ENCODE measurements around the gene PSAP.

DNA sequence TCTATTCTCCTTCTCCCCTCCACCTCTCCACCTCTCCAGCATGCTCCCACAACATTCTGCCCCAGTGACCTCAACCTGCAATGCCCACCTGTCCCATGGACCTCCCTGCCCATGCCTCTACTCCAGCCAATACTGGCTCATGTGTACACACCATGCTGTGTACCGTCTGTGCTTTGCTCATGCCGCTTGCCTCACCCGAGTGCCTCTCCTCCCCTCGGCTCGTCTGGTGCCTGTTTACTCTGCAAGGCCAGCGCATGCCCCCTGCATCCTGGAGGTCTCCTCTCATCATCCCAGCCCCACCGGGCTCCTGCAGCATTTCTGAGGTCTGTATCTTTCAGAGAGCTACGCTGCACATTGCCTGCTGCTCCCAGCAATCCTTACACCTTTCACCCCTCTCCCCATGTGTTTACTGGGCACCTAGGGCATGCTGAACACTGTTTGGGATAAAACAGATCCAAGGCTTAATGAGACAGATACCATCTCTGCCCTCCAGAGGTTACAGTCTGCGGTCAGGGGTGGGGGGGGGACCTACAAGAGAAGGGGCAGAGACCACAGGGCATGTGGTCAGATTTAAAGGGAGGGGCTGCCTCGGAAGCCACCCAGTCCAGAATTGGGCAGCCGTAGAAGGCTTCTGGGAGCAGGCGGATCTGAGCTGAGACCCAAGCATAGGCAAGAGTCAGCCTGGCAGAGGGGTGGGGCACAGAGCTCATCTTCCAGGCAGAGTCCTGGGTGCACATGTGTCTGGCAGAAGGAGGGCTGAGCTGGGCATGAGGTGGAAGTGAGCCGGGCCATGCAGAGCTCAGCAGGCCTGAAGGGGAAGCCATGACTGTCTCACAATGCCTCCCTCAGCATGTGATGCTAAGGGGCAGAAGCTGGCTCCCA is 29.6 kb upstream of the PSAP start:
- TF ChIP-seq, protein P1, sequence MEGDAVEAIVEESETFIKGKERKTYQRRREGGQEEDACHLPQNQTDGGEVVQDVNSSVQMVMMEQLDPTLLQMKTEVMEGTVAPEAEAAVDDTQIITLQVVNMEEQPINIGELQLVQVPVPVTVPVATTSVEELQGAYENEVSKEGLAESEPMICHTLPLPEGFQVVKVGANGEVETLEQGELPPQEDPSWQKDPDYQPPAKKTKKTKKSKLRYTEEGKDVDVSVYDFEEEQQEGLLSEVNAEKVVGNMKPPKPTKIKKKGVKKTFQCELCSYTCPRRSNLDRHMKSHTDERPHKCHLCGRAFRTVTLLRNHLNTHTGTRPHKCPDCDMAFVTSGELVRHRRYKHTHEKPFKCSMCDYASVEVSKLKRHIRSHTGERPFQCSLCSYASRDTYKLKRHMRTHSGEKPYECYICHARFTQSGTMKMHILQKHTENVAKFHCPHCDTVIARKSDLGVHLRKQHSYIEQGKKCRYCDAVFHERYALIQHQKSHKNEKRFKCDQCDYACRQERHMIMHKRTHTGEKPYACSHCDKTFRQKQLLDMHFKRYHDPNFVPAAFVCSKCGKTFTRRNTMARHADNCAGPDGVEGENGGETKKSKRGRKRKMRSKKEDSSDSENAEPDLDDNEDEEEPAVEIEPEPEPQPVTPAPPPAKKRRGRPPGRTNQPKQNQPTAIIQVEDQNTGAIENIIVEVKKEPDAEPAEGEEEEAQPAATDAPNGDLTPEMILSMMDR (IDR thresholded peaks at IDR 0.05) = no peak
- TF ChIP-seq POLR2A (IDR thresholded peaks at IDR 0.05) (no peak), EP300 (IDR thresholded peaks at IDR 0.05) (no peak)
